Neural progenitor cell (in vitro differentiated cells): ENCODE data around the gene TRIM14.
"Not testable (repeated sequence)": the region's sequence is repeated elsewhere in the genome, so short reads cannot be mapped to it uniquely, and the experiment has no call there.

Source experiments
- EZH2 ChIP-seq: fragments of 200-600 bp; sonication (generic); IDR thresholded peaks from 2 replicates; pipeline ENCODE4 v1.6.1; 2017; ENCODE audit warnings: antibody characterized with exemption, mild to moderate bottlenecking, moderate library complexity
- TF ChIP-seq, protein P1 (sequence below): fragments of 200-600 bp; sonication (generic); IDR thresholded peaks from 2 replicates; pipeline ENCODE4 v1.5.1; 2017; ENCODE audit warnings: antibody characterized with exemption, mild to moderate bottlenecking

DNA sequence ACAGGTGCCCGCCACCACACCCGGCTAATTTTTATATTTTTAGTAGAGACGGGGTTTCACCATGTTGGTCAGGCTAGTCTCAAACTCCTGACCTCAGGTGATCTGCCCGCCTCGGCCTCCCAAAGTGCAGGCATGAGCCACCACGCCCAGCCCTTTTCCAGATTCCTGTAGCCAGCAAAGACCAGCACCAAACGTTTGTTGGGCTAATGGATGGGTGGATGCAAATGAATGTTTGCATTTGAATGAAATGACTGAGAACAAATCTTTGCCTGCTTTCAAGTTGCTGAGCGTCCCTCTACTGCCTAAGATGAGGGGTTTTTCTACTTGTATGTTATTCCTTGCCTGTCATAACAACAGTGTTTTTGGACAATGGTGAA, 42.5 kb downstream of the TRIM14 start:
- TF ChIP-seq, protein P1, sequence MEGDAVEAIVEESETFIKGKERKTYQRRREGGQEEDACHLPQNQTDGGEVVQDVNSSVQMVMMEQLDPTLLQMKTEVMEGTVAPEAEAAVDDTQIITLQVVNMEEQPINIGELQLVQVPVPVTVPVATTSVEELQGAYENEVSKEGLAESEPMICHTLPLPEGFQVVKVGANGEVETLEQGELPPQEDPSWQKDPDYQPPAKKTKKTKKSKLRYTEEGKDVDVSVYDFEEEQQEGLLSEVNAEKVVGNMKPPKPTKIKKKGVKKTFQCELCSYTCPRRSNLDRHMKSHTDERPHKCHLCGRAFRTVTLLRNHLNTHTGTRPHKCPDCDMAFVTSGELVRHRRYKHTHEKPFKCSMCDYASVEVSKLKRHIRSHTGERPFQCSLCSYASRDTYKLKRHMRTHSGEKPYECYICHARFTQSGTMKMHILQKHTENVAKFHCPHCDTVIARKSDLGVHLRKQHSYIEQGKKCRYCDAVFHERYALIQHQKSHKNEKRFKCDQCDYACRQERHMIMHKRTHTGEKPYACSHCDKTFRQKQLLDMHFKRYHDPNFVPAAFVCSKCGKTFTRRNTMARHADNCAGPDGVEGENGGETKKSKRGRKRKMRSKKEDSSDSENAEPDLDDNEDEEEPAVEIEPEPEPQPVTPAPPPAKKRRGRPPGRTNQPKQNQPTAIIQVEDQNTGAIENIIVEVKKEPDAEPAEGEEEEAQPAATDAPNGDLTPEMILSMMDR = not testable (repeated sequence)
- not testable (repeated sequence) for TF ChIP-seq EZH2
